GM12878 (cell line): ENCODE results near the gene PIP4K2B. TPM values are rescaled to one million over a fixed set of nuclear protein-coding genes. Genes with fewer than 3 reads are reported as not detected.

Experiments used
- ATAC-seq: fragments of 200-7000 bp; cut with Tn5 transposase; 3 replicates; pipeline ENCODE4 v1.9.1; 2020; ENCODE audit warnings: mild to moderate bottlenecking, moderate library complexity
- BruUV-seq: library from RNA; stranded (reverse); fragments of 400-500 nt; replicated peaks from 2 replicates; lab custom pipeline; 2021; lab: Mats Ljungman, UMichigan
- CTCF ChIA-PET: fragments of 300-600 bp; sonication (Branson Sonifier 250); formaldehyde crosslinking; extraction: SDS; loops from one replicate; lab custom pipeline; 2021; ENCODE audit warnings: inconsistent platforms; lab: Yijun Ruan, JAX
- POLR2A ChIA-PET: fragments of 350-600 bp; formaldehyde crosslinking; extraction: SDS; loops from one replicate; lab custom pipeline; 2021; ENCODE audit warnings: inconsistent platforms; lab: Charles Lee
- RAD21 ChIA-PET: fragments of 300-600 bp; sonication (Branson Sonifier 250); formaldehyde crosslinking; loops from one replicate; lab custom pipeline; 2023; ENCODE audit warnings: antibody characterized with exemption; ENCODE audit not compliant: unreplicated experiment; lab: Charles Lee
- SMC1A ChIA-PET: fragments of 300-600 bp; sonication (Branson Sonifier 250); formaldehyde crosslinking; loops from one replicate; lab custom pipeline; 2023; ENCODE audit not compliant: unreplicated experiment, uncharacterized antibody; lab: Charles Lee
- DNase-seq: peaks from one replicate; pipeline ENCODE4 v3.0.0-alpha.2; 2011; ENCODE audit warnings: low read depth, low spot score
- FAIRE-seq: peaks from 3 replicates; lab custom pipeline; 2011; peaks lifted over from hg19 to GRCh38; lab: Jason Lieb, UNC
- H2AFZ ChIP-seq: 2 replicates; pipeline ENCODE4 v1.6.0; 2011; ENCODE audit warnings: low read depth, low read length, control low read depth; ENCODE audit not compliant: control insufficient read depth
- H3K27ac ChIP-seq: 2 replicates; pipeline ENCODE4 v1.5.1; 2011; ENCODE audit warnings: control low read depth; ENCODE audit not compliant: control insufficient read depth, insufficient read depth
- H3K27me3 ChIP-seq, 2 experiments: replicated peaks in 1 of 2; 2 replicates each; pipeline versions ENCODE4 v1.6.0 to v1.6.1; 2011; ENCODE audit warnings: low read length in 1 of 2; ENCODE audit not compliant: control insufficient read depth in 2 of 2, insufficient read depth in 2 of 2
- H3K36me3 ChIP-seq, 2 experiments: 2 replicates each; pipeline ENCODE4 v1.5.1; 2011; ENCODE audit warnings: low read length in 1 of 2; ENCODE audit not compliant: control insufficient read depth in 2 of 2, insufficient read depth in 2 of 2
- H3K4me1 ChIP-seq: 2 replicates; pipeline ENCODE4 v1.6.1; 2011; ENCODE audit warnings: mild to moderate bottlenecking, low read length, moderate library complexity, mixed read lengths; ENCODE audit not compliant: control insufficient read depth, insufficient read depth
- H3K4me2 ChIP-seq: 2 replicates; pipeline ENCODE4 v1.6.0; 2011; ENCODE audit warnings: control low read depth; ENCODE audit not compliant: control insufficient read depth, insufficient read depth
- H3K4me3 ChIP-seq: fragments of 200-600 bp; sonication (generic); 2 replicates; pipeline ENCODE4 v1.5.1; 2016
- H3K79me2 ChIP-seq: 2 replicates; pipeline ENCODE4 v1.6.0; 2011; ENCODE audit warnings: low read length; ENCODE audit not compliant: control insufficient read depth, insufficient read depth
- H3K9ac ChIP-seq: 2 replicates; pipeline ENCODE4 v1.8.0; 2011; ENCODE audit warnings: low read length, control low read depth, mixed read lengths; ENCODE audit not compliant: control insufficient read depth, insufficient read depth
- H3K9me3 ChIP-seq: replicated peaks from 3 replicates; pipeline ENCODE4 v1.5.1; 2011; ENCODE audit warnings: mild to moderate bottlenecking, low read length; ENCODE audit not compliant: control insufficient read depth, insufficient read depth
- H4K20me1 ChIP-seq: 2 replicates; pipeline ENCODE4 v1.6.0; 2011; ENCODE audit not compliant: control insufficient read depth, insufficient read depth
- DPF2 ChIP-seq: fragments of 450-650 bp; IDR thresholded peaks from 2 replicates; pipeline ENCODE4 v1.6.1; 2017; ENCODE audit warnings: mild to moderate bottlenecking
- EED ChIP-seq: sonication (generic); IDR thresholded peaks from 2 replicates; pipeline ENCODE4 v1.6.1; 2016; ENCODE audit warnings: antibody characterized with exemption, low read depth
- HDAC2 ChIP-seq: fragments of 200-600 bp; sonication (generic); IDR thresholded peaks from 2 replicates; pipeline ENCODE4 v1.6.1; 2017
- MYB ChIP-seq: fragments of 150-350 bp; IDR thresholded peaks from 2 replicates; pipeline ENCODE4 v1.6.1; 2014; ENCODE audit warnings: mild to moderate bottlenecking, low read depth, low read length, borderline replicate concordance
- SMC3 ChIP-seq: IDR thresholded peaks from 2 replicates; pipeline ENCODE4 v1.6.1; 2011; ENCODE audit warnings: low read length, improper control_type of control experiment, borderline replicate concordance
- TAF1 ChIP-seq: IDR thresholded peaks from 2 replicates; pipeline ENCODE4 v1.6.1; 2011; ENCODE audit warnings: mild to moderate bottlenecking, low read depth, low read length, borderline replicate concordance
- ZSCAN29 ChIP-seq: fragments of 450-650 bp; IDR thresholded peaks from 2 replicates; pipeline ENCODE4 v1.6.1; 2017; ENCODE audit warnings: mild to moderate bottlenecking, moderate library complexity
- WGBS: methylation state at CpG from one replicate; pipeline ENCODE4 v1.1.6; 2016; ENCODE audit warnings: low lambda C conversion rate; ENCODE audit not compliant: insufficient replicate concordance, insufficient coverage; ENCODE audit errors: missing lambda C conversion rate; 5-methylcytosine and 5-hydroxymethylcytosine counted together
- in situ Hi-C: fragments of 300-500 bp; cut with MboI; formaldehyde crosslinking; loops from 9 replicates; pipeline ENCODE4 v1.14.3; 2018; ENCODE audit warnings: mixed read lengths
- intact Hi-C: fragments of 100-400 bp; cut with micrococcal nuclease; formaldehyde crosslinking; loops from one replicate; pipeline ENCODE4 v1.14.2; 2022; ENCODE audit not compliant: unreplicated experiment
- polyA plus RNA-seq, 11 experiments: library from polyadenylated mRNA; depleted of rRNA in 4 of 11; unstranded in 6 of 11; stranded (reverse) in 5 of 11; fragments of >200 nt; fragmentation: Nextera tagmentation in 4 of 11; fragmentation: Illumina TruSeq in 1 of 11; extraction: Ambion mirVana in 4 of 11; extraction: Trizol in 1 of 11; gene quantifications; 1 replicate in 1 of 11; 2 replicates in 10 of 11; pipeline versions ENCODE4 v1.2.1 to v1.2.3, GENCODE V29; 2011 to 2016; ENCODE audit warnings: inconsistent platforms in 2 of 11, missing spikeins in 2 of 11, low read depth in 1 of 11
- total RNA-seq, 4 experiments: library from RNA; depleted of rRNA in 3 of 4; stranded (reverse); fragments of >200 nt in 3 of 4; fragmentation: Illumina TruSeq in 1 of 4; extraction: Trizol in 1 of 4; gene quantifications; 2 replicates each; pipeline versions ENCODE4 v1.2.1 to v1.2.3, GENCODE V29; 2013 to 2021
- TF ChIP-seq, protein P1 (sequence below): fragments of 450-650 bp; IDR thresholded peaks from 2 replicates; pipeline ENCODE4 v1.6.1; 2016; ENCODE audit warnings: mild to moderate bottlenecking, moderate library complexity, borderline replicate concordance
- TF ChIP-seq, protein P2 (sequence below): fragments of 450-650 bp; IDR thresholded peaks from 2 replicates; pipeline ENCODE4 v1.6.1; 2017; ENCODE audit warnings: mild to moderate bottlenecking, low read depth, inconsistent platforms; ENCODE audit not compliant: poor library complexity, severe bottlenecking
- TF ChIP-seq, protein P3 (sequence below): fragments of 450-650 bp; conservative IDR thresholded peaks from 2 replicates; pipeline ENCODE4 v1.6.1; 2017; ENCODE audit warnings: mild to moderate bottlenecking, moderate library complexity

PIP4K2B gene
- total and polyA plus RNA-seq, 10 of the 15 experiments (the other 5 are each of a cell fraction or from before 2014, with no cell fraction given) = 3.8 to 30.3 (median 18.2) TPM

DNA sequence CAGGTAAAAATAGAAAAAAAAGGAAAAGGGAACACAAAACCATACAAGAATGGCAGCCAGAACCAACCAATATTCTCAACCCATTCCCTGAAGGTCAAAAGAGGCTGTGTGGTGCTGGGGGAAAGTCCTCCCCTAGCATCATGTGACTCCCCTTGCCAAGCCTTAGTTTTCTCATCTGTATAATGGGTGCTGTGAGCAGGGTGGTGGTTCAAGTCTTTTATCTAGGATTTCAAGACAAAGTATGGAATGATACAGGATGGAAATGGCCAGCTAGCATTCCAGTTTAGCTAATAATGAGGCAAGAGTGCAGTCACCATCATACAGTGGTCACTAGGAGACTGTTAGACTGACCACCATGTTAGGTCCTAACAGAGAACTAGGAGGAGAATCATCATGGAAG is 26.1 kb downstream of the PIP4K2B start:
- in situ Hi-C loops = no loop called here
- FAIRE-seq = no peak

DNA sequence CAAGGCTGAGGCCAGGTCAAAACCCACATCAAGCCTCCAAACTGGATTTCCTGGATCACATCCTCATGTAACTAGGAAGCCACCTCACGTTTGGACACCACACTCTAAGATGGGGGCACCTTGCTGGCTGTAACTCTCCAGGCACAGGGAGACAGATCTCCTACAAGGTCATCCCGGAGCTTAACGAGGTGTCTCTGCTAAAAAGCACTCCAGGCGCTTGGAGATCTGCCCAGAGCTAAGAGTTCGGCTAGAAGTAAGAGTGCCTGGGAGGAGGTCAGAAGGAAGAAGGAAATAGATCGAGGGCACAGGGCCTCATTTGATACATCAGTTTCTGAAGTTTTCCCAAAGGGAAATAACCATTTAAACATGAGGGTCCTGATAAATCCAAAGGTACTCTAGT is 30.9 kb downstream of the PIP4K2B start:
- H3K79me2 ChIP-seq = no peaks in the 10 kb centered on the region
- no peaks in the 10 kb centered on the region for H4K20me1 ChIP-seq
- no peaks in the 10 kb centered on the region for H3K9me3 ChIP-seq
- no TSS peak for BruUV-seq
- H3K4me2 ChIP-seq = no peak overlapping the region
- intact Hi-C loops (no loop called here), in situ Hi-C loops (no loop called here)
- FAIRE-seq (no peak), ATAC-seq (no peak), DNase-seq (no peak)
- no peak overlapping the region for H3K9ac ChIP-seq
- H3K4me3 ChIP-seq = no peak overlapping the region
- CTCF ChIA-PET = no interaction called here
- RAD21 ChIA-PET = no interaction called here
- POLR2A ChIA-PET = interaction anchor here (0.9 kb wide), 1 partner anchor 16 kb away, joined by 3 read pairs; the partner anchor contains the start of gene PSMB3
- H3K36me3 ChIP-seq = peaks cover 15 to 31% of the 10 kb centered on the region in 2 experiments
- SMC1A ChIA-PET = no interaction called here
- H3K4me1 ChIP-seq = no peaks in the 10 kb centered on the region
- H3K27me3 ChIP-seq = no peaks in the 10 kb centered on the region
- H2AFZ ChIP-seq = no peak overlapping the region
- H3K27ac ChIP-seq = no peak overlapping the region
- WGBS = 84% methylated on average over 6 of the region's 6 CpGs
- TF ChIP-seq ZSCAN29 (no peak), MYB (no peak), SMC3 (no peak), TAF1 (no peak), DPF2 (no peak), HDAC2 (no peak)
- TF ChIP-seq, protein P1, sequence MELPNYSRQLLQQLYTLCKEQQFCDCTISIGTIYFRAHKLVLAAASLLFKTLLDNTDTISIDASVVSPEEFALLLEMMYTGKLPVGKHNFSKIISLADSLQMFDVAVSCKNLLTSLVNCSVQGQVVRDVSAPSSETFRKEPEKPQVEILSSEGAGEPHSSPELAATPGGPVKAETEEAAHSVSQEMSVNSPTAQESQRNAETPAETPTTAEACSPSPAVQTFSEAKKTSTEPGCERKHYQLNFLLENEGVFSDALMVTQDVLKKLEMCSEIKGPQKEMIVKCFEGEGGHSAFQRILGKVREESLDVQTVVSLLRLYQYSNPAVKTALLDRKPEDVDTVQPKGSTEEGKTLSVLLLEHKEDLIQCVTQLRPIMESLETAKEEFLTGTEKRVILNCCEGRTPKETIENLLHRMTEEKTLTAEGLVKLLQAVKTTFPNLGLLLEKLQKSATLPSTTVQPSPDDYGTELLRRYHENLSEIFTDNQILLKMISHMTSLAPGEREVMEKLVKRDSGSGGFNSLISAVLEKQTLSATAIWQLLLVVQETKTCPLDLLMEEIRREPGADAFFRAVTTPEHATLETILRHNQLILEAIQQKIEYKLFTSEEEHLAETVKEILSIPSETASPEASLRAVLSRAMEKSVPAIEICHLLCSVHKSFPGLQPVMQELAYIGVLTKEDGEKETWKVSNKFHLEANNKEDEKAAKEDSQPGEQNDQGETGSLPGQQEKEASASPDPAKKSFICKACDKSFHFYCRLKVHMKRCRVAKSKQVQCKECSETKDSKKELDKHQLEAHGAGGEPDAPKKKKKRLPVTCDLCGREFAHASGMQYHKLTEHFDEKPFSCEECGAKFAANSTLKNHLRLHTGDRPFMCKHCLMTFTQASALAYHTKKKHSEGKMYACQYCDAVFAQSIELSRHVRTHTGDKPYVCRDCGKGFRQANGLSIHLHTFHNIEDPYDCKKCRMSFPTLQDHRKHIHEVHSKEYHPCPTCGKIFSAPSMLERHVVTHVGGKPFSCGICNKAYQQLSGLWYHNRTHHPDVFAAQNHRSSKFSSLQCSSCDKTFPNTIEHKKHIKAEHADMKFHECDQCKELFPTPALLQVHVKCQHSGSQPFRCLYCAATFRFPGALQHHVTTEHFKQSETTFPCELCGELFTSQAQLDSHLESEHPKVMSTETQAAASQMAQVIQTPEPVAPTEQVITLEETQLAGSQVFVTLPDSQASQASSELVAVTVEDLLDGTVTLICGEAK = no peak
- TF ChIP-seq, protein P2, sequence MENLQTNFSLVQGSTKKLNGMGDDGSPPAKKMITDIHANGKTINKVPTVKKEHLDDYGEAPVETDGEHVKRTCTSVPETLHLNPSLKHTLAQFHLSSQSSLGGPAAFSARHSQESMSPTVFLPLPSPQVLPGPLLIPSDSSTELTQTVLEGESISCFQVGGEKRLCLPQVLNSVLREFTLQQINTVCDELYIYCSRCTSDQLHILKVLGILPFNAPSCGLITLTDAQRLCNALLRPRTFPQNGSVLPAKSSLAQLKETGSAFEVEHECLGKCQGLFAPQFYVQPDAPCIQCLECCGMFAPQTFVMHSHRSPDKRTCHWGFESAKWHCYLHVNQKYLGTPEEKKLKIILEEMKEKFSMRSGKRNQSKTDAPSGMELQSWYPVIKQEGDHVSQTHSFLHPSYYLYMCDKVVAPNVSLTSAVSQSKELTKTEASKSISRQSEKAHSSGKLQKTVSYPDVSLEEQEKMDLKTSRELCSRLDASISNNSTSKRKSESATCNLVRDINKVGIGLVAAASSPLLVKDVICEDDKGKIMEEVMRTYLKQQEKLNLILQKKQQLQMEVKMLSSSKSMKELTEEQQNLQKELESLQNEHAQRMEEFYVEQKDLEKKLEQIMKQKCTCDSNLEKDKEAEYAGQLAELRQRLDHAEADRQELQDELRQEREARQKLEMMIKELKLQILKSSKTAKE = no peak
- TF ChIP-seq, protein P3, sequence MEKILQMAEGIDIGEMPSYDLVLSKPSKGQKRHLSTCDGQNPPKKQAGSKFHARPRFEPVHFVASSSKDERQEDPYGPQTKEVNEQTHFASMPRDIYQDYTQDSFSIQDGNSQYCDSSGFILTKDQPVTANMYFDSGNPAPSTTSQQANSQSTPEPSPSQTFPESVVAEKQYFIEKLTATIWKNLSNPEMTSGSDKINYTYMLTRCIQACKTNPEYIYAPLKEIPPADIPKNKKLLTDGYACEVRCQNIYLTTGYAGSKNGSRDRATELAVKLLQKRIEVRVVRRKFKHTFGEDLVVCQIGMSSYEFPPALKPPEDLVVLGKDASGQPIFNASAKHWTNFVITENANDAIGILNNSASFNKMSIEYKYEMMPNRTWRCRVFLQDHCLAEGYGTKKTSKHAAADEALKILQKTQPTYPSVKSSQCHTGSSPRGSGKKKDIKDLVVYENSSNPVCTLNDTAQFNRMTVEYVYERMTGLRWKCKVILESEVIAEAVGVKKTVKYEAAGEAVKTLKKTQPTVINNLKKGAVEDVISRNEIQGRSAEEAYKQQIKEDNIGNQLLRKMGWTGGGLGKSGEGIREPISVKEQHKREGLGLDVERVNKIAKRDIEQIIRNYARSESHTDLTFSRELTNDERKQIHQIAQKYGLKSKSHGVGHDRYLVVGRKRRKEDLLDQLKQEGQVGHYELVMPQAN = no peak

More for the DNA sequence above, 26.1 kb downstream of the PIP4K2B start:
- H3K4me1 ChIP-seq = no peaks in the 10 kb centered on the region
- no peak overlapping the region for H3K4me2 ChIP-seq
- CTCF ChIA-PET = no interaction called here
- H3K4me3 ChIP-seq = no peak overlapping the region
- RAD21 ChIA-PET = no interaction called here
- no peak for DNase-seq
- SMC1A ChIA-PET = no interaction called here
- no peaks in the 10 kb centered on the region for H3K79me2 ChIP-seq
- intact Hi-C loops = no loop called here
- no peaks in the 10 kb centered on the region for H3K27me3 ChIP-seq
- no peak overlapping the region for H2AFZ ChIP-seq
- H3K9me3 ChIP-seq = no peaks in the 10 kb centered on the region
- no TSS peak for BruUV-seq
- H3K27ac ChIP-seq = no peak overlapping the region
- TF ChIP-seq EED = no peak
- TF ChIP-seq, all 136 proteins: peak for 0
- ATAC-seq = no peak
- POLR2A ChIA-PET = no interaction called here
- Histone ChIP-seq H3K9ac (no peak overlapping the region), H3K36me3 (peaks cover 16 to 17% of the 10 kb centered on the region in 2 experiments), H4K20me1 (no peaks in the 10 kb centered on the region)
